PC-9 (cell line): Measurements from ENCODE around the gene MAML3.

Experiments used
- EZH2 ChIP-seq: fragments of 200-600 bp; sonication (generic); IDR thresholded peaks from 2 replicates; pipeline ENCODE4 v1.8.0; 2017; ENCODE audit warnings: antibody characterized with exemption, low read depth
- TF ChIP-seq, protein P1 (sequence below): fragments of 200-600 bp; sonication (generic); conservative IDR thresholded peaks from 2 replicates; pipeline ENCODE4 v1.6.1; 2017; ENCODE audit warnings: mixed run types, antibody characterized with exemption, mild to moderate bottlenecking, moderate library complexity

DNA sequence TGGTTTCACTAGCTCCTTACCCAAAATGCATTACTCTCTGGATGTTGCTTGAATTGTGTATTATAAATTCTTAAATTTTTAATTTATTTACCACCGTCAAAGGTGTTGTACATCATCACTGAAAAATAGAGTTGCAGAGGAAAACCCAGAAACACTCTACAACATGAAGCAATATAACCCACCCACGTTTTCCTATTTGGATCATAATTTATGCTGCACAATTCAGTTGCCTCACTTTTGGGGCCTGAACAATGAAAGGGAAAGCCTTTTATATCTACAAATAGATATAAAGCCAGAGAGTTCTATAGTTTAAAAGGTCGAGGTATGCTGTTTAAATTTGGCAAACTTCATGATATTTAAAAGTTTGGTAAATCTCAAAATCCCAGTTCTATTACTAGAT lies 372.9 kb downstream of the MAML3 start:
- TF ChIP-seq, protein P1, sequence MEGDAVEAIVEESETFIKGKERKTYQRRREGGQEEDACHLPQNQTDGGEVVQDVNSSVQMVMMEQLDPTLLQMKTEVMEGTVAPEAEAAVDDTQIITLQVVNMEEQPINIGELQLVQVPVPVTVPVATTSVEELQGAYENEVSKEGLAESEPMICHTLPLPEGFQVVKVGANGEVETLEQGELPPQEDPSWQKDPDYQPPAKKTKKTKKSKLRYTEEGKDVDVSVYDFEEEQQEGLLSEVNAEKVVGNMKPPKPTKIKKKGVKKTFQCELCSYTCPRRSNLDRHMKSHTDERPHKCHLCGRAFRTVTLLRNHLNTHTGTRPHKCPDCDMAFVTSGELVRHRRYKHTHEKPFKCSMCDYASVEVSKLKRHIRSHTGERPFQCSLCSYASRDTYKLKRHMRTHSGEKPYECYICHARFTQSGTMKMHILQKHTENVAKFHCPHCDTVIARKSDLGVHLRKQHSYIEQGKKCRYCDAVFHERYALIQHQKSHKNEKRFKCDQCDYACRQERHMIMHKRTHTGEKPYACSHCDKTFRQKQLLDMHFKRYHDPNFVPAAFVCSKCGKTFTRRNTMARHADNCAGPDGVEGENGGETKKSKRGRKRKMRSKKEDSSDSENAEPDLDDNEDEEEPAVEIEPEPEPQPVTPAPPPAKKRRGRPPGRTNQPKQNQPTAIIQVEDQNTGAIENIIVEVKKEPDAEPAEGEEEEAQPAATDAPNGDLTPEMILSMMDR: no peak
- TF ChIP-seq EZH2: no peak
